Measurements from ENCODE around the gene SOAT2.

DNA sequence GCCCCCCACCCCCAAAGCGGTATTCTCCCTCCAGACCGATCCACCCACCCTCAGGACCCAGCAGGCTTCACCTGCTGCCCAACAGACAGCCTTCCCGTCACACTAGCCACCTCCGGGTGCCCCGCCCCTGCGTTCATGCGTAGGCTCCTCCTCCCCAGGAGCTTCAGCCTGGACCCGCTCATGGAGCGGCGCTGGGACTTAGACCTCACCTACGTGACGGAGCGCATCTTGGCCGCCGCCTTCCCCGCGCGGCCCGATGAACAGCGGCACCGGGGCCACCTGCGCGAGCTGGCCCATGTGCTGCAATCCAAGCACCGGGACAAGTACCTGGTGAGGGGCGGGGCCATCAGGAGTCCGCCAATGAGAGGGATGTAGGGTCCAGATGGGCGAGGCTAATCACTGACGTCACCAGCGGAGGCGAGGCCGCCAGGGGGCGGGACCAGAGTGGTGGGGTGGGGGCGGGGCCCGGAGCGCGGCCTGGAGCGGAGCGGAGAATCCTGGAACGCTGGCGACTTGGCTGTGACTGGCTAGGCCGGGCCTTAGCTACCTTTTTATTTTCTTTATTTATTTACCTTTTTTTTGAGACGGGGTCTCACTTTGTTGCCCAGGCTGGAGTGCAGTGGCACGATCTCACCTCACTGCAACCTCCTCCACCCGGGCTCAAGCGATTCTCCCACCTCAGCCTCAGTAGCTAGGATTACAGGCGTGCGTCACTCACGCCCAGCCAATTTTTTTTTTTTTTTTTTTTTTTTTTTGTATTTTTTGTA, 49.0 kb upstream of the SOAT2 start:
- TF ChIP-seq, protein P1, sequence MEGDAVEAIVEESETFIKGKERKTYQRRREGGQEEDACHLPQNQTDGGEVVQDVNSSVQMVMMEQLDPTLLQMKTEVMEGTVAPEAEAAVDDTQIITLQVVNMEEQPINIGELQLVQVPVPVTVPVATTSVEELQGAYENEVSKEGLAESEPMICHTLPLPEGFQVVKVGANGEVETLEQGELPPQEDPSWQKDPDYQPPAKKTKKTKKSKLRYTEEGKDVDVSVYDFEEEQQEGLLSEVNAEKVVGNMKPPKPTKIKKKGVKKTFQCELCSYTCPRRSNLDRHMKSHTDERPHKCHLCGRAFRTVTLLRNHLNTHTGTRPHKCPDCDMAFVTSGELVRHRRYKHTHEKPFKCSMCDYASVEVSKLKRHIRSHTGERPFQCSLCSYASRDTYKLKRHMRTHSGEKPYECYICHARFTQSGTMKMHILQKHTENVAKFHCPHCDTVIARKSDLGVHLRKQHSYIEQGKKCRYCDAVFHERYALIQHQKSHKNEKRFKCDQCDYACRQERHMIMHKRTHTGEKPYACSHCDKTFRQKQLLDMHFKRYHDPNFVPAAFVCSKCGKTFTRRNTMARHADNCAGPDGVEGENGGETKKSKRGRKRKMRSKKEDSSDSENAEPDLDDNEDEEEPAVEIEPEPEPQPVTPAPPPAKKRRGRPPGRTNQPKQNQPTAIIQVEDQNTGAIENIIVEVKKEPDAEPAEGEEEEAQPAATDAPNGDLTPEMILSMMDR (IDR thresholded peaks at IDR 0.05) = no peak
- TF ChIP-seq POLR2A (IDR thresholded peaks at IDR 0.05; ENCODE audit: low read length) = peak; percentile 50
- no peak for TF ChIP-seq RFX5 (IDR thresholded peaks at IDR 0.05)
- TF ChIP-seq KDM1A (IDR thresholded peaks at IDR 0.05; ENCODE audit: low read depth) = no peak
- TF ChIP-seq, protein P2, sequence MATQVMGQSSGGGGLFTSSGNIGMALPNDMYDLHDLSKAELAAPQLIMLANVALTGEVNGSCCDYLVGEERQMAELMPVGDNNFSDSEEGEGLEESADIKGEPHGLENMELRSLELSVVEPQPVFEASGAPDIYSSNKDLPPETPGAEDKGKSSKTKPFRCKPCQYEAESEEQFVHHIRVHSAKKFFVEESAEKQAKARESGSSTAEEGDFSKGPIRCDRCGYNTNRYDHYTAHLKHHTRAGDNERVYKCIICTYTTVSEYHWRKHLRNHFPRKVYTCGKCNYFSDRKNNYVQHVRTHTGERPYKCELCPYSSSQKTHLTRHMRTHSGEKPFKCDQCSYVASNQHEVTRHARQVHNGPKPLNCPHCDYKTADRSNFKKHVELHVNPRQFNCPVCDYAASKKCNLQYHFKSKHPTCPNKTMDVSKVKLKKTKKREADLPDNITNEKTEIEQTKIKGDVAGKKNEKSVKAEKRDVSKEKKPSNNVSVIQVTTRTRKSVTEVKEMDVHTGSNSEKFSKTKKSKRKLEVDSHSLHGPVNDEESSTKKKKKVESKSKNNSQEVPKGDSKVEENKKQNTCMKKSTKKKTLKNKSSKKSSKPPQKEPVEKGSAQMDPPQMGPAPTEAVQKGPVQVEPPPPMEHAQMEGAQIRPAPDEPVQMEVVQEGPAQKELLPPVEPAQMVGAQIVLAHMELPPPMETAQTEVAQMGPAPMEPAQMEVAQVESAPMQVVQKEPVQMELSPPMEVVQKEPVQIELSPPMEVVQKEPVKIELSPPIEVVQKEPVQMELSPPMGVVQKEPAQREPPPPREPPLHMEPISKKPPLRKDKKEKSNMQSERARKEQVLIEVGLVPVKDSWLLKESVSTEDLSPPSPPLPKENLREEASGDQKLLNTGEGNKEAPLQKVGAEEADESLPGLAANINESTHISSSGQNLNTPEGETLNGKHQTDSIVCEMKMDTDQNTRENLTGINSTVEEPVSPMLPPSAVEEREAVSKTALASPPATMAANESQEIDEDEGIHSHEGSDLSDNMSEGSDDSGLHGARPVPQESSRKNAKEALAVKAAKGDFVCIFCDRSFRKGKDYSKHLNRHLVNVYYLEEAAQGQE (IDR thresholded peaks at IDR 0.05) = no peak
- TF ChIP-seq, protein P3, sequence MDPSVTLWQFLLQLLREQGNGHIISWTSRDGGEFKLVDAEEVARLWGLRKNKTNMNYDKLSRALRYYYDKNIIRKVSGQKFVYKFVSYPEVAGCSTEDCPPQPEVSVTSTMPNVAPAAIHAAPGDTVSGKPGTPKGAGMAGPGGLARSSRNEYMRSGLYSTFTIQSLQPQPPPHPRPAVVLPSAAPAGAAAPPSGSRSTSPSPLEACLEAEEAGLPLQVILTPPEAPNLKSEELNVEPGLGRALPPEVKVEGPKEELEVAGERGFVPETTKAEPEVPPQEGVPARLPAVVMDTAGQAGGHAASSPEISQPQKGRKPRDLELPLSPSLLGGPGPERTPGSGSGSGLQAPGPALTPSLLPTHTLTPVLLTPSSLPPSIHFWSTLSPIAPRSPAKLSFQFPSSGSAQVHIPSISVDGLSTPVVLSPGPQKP (IDR thresholded peaks at IDR 0.05; ENCODE audit: low read depth, low read length) = no peak
- TF ChIP-seq ESRRA (IDR thresholded peaks at IDR 0.05; ENCODE audit: borderline replicate concordance, low read length) = no peak
- TF ChIP-seq RAD21 (conservative IDR thresholded peaks at IDR 0.05 in 1 of 2, IDR thresholded peaks at IDR 0.05 in 1 of 2) = no peak
- TF ChIP-seq, protein P4, sequence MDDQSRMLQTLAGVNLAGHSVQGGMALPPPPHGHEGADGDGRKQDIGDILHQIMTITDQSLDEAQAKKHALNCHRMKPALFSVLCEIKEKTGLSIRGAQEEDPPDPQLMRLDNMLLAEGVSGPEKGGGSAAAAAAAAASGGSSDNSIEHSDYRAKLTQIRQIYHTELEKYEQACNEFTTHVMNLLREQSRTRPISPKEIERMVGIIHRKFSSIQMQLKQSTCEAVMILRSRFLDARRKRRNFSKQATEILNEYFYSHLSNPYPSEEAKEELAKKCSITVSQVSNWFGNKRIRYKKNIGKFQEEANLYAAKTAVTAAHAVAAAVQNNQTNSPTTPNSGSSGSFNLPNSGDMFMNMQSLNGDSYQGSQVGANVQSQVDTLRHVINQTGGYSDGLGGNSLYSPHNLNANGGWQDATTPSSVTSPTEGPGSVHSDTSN (IDR thresholded peaks at IDR 0.05) = no peak
- TF ChIP-seq MYC (IDR thresholded peaks at IDR 0.05; ENCODE audit: borderline replicate concordance, low read length) = no peak
- TF ChIP-seq HOXA7 (CRISPR knock-in tag; IDR thresholded peaks at IDR 0.05) = no peak
